Mucosa of descending colon (tissue), 3 donors: ENCODE data around the gene RHOH. TPM values are rescaled to one million over a fixed set of nuclear protein-coding genes. Genes with fewer than 3 reads are reported as not detected.

Experiments
- ATAC-seq: fragments of 200-7000 bp; cut with Tn5 transposase; one replicate; pipeline ENCODE4 v1.9.1; 2020; ENCODE audit warnings: mild to moderate bottlenecking, moderate library complexity
- DNase-seq, 3 donors: peaks; one replicate each; pipeline ENCODE4 v3.0.0-alpha.2; 2020
- H3K36me3 ChIP-seq: fragments of 200-600 bp; one replicate; pipeline ENCODE4 v1.8.0; 2021; ENCODE audit warnings: low read depth, mild to moderate bottlenecking
- H3K4me1 ChIP-seq: fragments of 200-600 bp; one replicate; pipeline ENCODE4 v1.8.0; 2021; ENCODE audit warnings: low read depth, mild to moderate bottlenecking
- H3K4me3 ChIP-seq: fragments of 200-600 bp; one replicate; pipeline ENCODE4 v1.8.0; 2021; ENCODE audit warnings: mild to moderate bottlenecking
- H3K9me3 ChIP-seq: fragments of 200-600 bp; one replicate; pipeline ENCODE4 v1.8.0; 2021; ENCODE audit warnings: mild to moderate bottlenecking
- CTCF ChIP-seq: fragments of 200-600 bp; IDR thresholded peaks from one replicate; pipeline ENCODE4 v1.8.0; 2022; ENCODE audit warnings: antibody characterized with exemption, mild to moderate bottlenecking
- intact Hi-C, 2 donors: fragments of 100-400 bp; cut with DNase I in 1 of 2; cut with micrococcal nuclease in 1 of 2; formaldehyde crosslinking; loops; one replicate each; pipeline versions ENCODE4 v1.11.0 to v1.11.1; 2022; cut with DNase I, micrococcal nuclease
- total RNA-seq, 3 donors: library from RNA; stranded (reverse); fragmentation: NEBNext Ultra II Directional in 2 of 3; extraction: Animal tissue kit (Norgen Biotek cat#: 25700) in 2 of 3; gene quantifications; one replicate each; pipeline versions ENCODE4 v1.2.1 to v1.2.4, GENCODE V29; 2021 to 2023
- donor health status: DM: no; HTN: no; CAD: no; lungs with moderate emphysema.
- donor health status: DM: no; HTN: no; CAD: no.
- donor health status: DM: no; HTN: yes; CAD: no.

Gene RHOH
- total RNA-seq, 3 donors from 2014 or later, result 1.9 to 5.8 (median 2.8) TPM

- ATAC-seq (no peak), DNase-seq (no peak)
- Histone ChIP-seq H3K4me3 (no peak overlapping the region), H3K4me1 (no peaks in the 10 kb centered on the region), H3K36me3 (no peaks in the 10 kb centered on the region), H3K9me3 (no peaks in the 10 kb centered on the region)
- intact Hi-C loops, result no loop called here
- TF ChIP-seq CTCF, result no peak
These were observed 41.3 kb downstream of the RHOH start for GRCh38 chr4:40238008-40238699.

GRCh38 chr4:40238700-40239548 lies 42.1 kb downstream of the RHOH start:
- TF ChIP-seq CTCF, result no peak
- DNase-seq (peak in 2 of 3 donors; percentile 27 to 64), ATAC-seq (peak; percentile 88)
- Histone ChIP-seq H3K4me3 (no peak overlapping the region), H3K36me3 (no peaks in the 10 kb centered on the region), H3K4me1 (no peaks in the 10 kb centered on the region), H3K9me3 (no peaks in the 10 kb centered on the region)
- intact Hi-C loops, result no loop called here

DNA sequence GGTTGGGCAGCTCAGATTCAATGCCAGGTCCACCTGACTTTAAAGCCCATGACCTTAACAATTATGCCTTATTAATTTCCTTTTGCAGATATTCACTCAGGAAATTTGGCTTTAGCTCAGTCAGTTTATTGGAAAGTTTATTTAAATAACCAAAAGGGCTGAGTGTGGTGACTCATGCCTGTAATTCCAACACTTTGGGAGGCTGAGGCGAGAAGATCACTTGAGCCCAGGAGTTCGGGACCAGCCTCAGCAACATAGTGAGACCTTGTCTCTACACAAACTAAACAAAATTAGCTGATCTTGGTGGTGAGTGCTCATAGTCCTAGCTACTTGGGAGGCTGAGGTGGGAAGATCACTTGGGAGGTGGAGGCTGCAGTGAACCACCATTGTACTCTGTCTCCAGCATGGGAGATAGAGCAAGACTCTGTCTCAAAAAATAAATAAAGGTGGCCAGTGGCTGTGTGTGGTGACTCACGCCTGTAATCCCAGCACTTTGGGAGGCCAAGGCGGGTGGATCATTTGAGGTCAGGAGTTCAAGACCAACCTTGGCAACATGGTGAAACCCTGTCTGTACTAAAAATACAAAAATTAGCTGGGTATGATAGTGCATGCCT lies 43.3 kb downstream of the RHOH start:
- H3K4me1 ChIP-seq, result no peaks in the 10 kb centered on the region
- no peaks in the 10 kb centered on the region for H3K36me3 ChIP-seq
- no peak for ATAC-seq
- no peaks in the 10 kb centered on the region for H3K9me3 ChIP-seq
- no peak for DNase-seq
- TF ChIP-seq CTCF, result no peak
- intact Hi-C loops, result no loop called here
- no peak overlapping the region for H3K4me3 ChIP-seq

DNA sequence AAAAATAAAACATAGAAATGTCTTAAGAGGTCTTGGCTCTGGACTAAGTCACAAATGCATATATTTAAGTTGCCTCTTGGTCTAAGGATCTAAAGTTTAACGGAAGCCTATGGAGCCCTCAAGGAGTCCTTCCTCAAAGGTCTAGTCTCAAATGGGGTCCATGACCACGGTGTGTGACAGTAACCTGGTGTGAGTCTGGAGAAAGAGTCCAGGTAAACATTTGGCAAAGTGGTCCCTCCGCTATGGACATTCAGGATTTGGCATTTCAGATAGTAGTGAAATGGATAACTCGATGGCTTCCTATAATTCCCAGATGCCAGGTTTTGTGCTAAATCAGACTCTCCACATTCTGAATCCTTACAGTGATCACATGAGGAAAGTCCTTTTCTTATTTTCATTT lies 44.2 kb downstream of the RHOH start:
- no peak overlapping the region for H3K4me3 ChIP-seq
- no peak for TF ChIP-seq CTCF
- DNase-seq (no peak), ATAC-seq (no peak)
- no peaks in the 10 kb centered on the region for H3K4me1 ChIP-seq
- intact Hi-C loops, result no loop called here
- H3K36me3 ChIP-seq, result no peaks in the 10 kb centered on the region
- H3K9me3 ChIP-seq, result no peaks in the 10 kb centered on the region

- Histone ChIP-seq H3K36me3 (no peaks in the 10 kb centered on the region), H3K9me3 (no peaks in the 10 kb centered on the region), H3K4me1 (no peaks in the 10 kb centered on the region), H3K4me3 (no peak overlapping the region)
- no peak for TF ChIP-seq CTCF
- DNase-seq (no peak), ATAC-seq (no peak)
- intact Hi-C loops, result no loop called here
These were observed 45.1 kb downstream of the RHOH start for GRCh38 chr4:40241941-40242340.
